ENCODE data around the gene NOS1AP. TPM values are rescaled to one million over a fixed set of nuclear protein-coding genes. Genes with fewer than 3 reads are reported as not detected.

NOS1AP gene
- polyA plus RNA-seq, 3 donors: 0.12 TPM; not detected in 2

DNA sequence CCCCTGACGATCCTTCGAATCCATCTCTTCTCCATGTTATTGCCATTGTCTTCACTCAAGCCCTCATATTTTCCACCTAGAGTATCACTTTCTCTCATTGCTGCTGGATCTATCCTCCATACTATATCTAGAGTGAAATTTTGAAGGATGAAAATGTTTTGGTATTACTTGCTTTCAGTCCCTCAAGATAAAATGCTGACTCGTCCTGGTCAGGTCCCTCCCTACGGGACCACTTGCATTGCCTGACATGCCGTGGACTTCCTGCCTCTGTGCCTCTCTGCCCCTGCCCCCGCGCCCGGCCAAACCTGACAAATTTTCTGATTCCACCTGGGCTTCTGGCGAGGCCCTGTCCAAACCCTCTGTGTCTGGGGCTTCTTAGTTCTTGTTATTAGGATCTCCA lies 283.6 kb downstream of the NOS1AP start:
- no peaks in the 10 kb centered on the region for H3K79me2 ChIP-seq (ENCODE audit: insufficient read depth, low read length)
- H3K9ac ChIP-seq (ENCODE audit: insufficient read depth, low read length, poor library complexity, severe bottlenecking): no peak overlapping the region
- peak overlapping the region; percentile 21 for H2AFZ ChIP-seq (ENCODE audit: insufficient read depth, low read depth, low read length, poor library complexity, severe bottlenecking)
- DNase-seq: no peak
- intact Hi-C loops (cut with micrococcal nuclease): no loop called here
- no peak overlapping the region for H3K27ac ChIP-seq (ENCODE audit: low read depth in 1 of 2, low read length in 2 of 2)
- H3K4me2 ChIP-seq (replicated peaks; ENCODE audit: extremely low read depth, low read length, poor library complexity, severe bottlenecking): no peak overlapping the region
- H3K4me3 ChIP-seq (replicated peaks in 1 of 3; ENCODE audit: low read depth in 2 of 3, low read length in 3 of 3): no peak overlapping the region
- Mint-ChIP-seq H3K27ac (no peak overlapping the region), H3K4me3 (no peak overlapping the region), H3K27me3 (ENCODE audit: low read depth in 3 of 3) (peaks cover 0 to 4% (median 3%) of the 10 kb centered on the region in 3 donors), H3K36me3 (peaks cover 0 to 5% of the 10 kb centered on the region in 2 donors), H3K9me3 (no peaks in the 10 kb centered on the region), H3K4me1 (peaks cover 48% of the 10 kb centered on the region)
- H3K4me1 ChIP-seq (ENCODE audit: control insufficient read depth in 1 of 2, insufficient read depth in 2 of 2, low read length in 2 of 2): peaks cover 39 to 53% of the 10 kb centered on the region in 2 donors
- no peaks in the 10 kb centered on the region for H3K27me3 ChIP-seq (ENCODE audit: control insufficient read depth in 2 of 2, insufficient read depth in 2 of 2, low read length in 2 of 2)
- no peaks in the 10 kb centered on the region for H3K36me3 ChIP-seq (replicated peaks in 1 of 2; ENCODE audit: control insufficient read depth in 1 of 2, insufficient read depth in 2 of 2, low read length in 2 of 2)
- TF ChIP-seq, protein P1, sequence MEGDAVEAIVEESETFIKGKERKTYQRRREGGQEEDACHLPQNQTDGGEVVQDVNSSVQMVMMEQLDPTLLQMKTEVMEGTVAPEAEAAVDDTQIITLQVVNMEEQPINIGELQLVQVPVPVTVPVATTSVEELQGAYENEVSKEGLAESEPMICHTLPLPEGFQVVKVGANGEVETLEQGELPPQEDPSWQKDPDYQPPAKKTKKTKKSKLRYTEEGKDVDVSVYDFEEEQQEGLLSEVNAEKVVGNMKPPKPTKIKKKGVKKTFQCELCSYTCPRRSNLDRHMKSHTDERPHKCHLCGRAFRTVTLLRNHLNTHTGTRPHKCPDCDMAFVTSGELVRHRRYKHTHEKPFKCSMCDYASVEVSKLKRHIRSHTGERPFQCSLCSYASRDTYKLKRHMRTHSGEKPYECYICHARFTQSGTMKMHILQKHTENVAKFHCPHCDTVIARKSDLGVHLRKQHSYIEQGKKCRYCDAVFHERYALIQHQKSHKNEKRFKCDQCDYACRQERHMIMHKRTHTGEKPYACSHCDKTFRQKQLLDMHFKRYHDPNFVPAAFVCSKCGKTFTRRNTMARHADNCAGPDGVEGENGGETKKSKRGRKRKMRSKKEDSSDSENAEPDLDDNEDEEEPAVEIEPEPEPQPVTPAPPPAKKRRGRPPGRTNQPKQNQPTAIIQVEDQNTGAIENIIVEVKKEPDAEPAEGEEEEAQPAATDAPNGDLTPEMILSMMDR (IDR thresholded peaks at IDR 0.05): no peak
- H4K20me1 ChIP-seq (ENCODE audit: insufficient read depth, low read length): no peaks in the 10 kb centered on the region
- WGBS (ENCODE audit: insufficient coverage): 51% methylated on average over 5 of the region's 9 CpGs
- H3K9me3 ChIP-seq (replicated peaks in 1 of 2; ENCODE audit: control insufficient read depth in 1 of 2, insufficient read depth in 1 of 2, low read length in 2 of 2): no peaks in the 10 kb centered on the region

DNA sequence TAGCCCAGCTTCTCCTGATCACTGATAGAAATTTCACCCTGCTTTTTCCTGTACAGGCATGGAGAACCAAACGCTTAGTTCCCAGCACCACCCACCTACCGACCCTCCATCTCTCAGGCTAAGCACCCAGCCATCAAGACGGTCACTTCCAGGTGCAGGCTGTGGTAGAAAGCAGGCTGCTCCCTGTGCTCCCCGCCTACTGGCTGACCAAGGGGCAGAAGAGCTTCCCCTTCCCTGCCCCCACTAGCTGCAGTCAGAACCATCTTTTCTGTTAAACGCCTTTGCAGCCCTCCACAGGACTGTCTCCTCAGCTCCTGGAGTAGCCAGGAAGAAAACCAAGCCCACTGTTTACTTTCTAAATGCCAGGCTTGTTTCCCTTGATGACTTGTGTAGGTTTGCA lies 284.2 kb downstream of the NOS1AP start:
- Histone ChIP-seq H3K36me3 (replicated peaks in 1 of 2; ENCODE audit: control insufficient read depth in 1 of 2, insufficient read depth in 2 of 2, low read length in 2 of 2) (no peaks in the 10 kb centered on the region), H3K9me3 (replicated peaks in 1 of 2; ENCODE audit: control insufficient read depth in 1 of 2, insufficient read depth in 1 of 2, low read length in 2 of 2) (no peaks in the 10 kb centered on the region), H3K27me3 (ENCODE audit: control insufficient read depth in 2 of 2, insufficient read depth in 2 of 2, low read length in 2 of 2) (no peaks in the 10 kb centered on the region), H3K4me2 (replicated peaks; ENCODE audit: extremely low read depth, low read length, poor library complexity, severe bottlenecking) (no peak overlapping the region), H3K4me3 (replicated peaks in 1 of 3; ENCODE audit: low read depth in 2 of 3, low read length in 3 of 3) (no peak overlapping the region), H3K27ac (ENCODE audit: low read depth in 1 of 2, low read length in 2 of 2) (no peak overlapping the region), H2AFZ (ENCODE audit: insufficient read depth, low read depth, low read length, poor library complexity, severe bottlenecking) (peak overlapping the region; percentile 21), H3K79me2 (ENCODE audit: insufficient read depth, low read length) (no peaks in the 10 kb centered on the region), H4K20me1 (ENCODE audit: insufficient read depth, low read length) (no peaks in the 10 kb centered on the region), H3K9ac (ENCODE audit: insufficient read depth, low read length, poor library complexity, severe bottlenecking) (no peak overlapping the region), H3K4me1 (ENCODE audit: control insufficient read depth in 1 of 2, insufficient read depth in 2 of 2, low read length in 2 of 2) (peaks cover 39 to 53% of the 10 kb centered on the region in 2 donors)
- intact Hi-C loops (cut with micrococcal nuclease): no loop called here
- WGBS (ENCODE audit: insufficient coverage): 53% methylated on average over 5 of the region's 5 CpGs
- H3K36me3 Mint-ChIP-seq: peaks cover 0 to 5% of the 10 kb centered on the region in 2 donors
- no peak for DNase-seq
- peak overlapping the region in 1 of 7 donors; percentile 74 for H3K27ac Mint-ChIP-seq
- H3K27me3 Mint-ChIP-seq (ENCODE audit: low read depth in 3 of 3): peaks cover 0 to 4% (median 3%) of the 10 kb centered on the region in 3 donors
- H3K9me3 Mint-ChIP-seq: no peaks in the 10 kb centered on the region
- no peak overlapping the region for H3K4me3 Mint-ChIP-seq
- peaks cover 48% of the 10 kb centered on the region for H3K4me1 Mint-ChIP-seq
- TF ChIP-seq, protein P1 (IDR thresholded peaks at IDR 0.05): no peak
